CD4-positive, alpha-beta memory T cell (primary cell): Measurements from ENCODE around the gene SLC25A30. TPM values are rescaled to one million over a fixed set of nuclear protein-coding genes. Genes with fewer than 3 reads are reported as not detected.
"Not testable (repeated sequence)": the region's sequence is repeated elsewhere in the genome, so short reads cannot be mapped to it uniquely, and the experiment has no call there.

Source experiments
- CTCF ChIA-PET: fragments of 350-600 bp; sonication (Branson Sonifier 250); formaldehyde crosslinking; loops from one replicate; lab custom pipeline; 2021; ENCODE audit warnings: inconsistent platforms; ENCODE audit not compliant: partially characterized antibody; lab: Charles Lee
- POLR2A ChIA-PET: fragments of 350-600 bp; sonication (Branson Sonifier 250); formaldehyde crosslinking; loops from one replicate; lab custom pipeline; 2021; ENCODE audit not compliant: partially characterized antibody; lab: Charles Lee
- DNase-seq, 5 donors: peaks; one replicate each; pipeline versions ENCODE4 v3.0.0 to v3.0.0-alpha.2; 2020 to 2022; ENCODE audit warnings: mixed read lengths in 1 of 5
- H3K27ac ChIP-seq: one replicate; pipeline ENCODE4 v1.7.0; 2013; ENCODE audit warnings: low read depth, low read length
- H3K27me3 ChIP-seq: 2 replicates; pipeline ENCODE4 v1.7.0; 2013; ENCODE audit warnings: mild to moderate bottlenecking, low read length, moderate library complexity; ENCODE audit not compliant: insufficient read depth
- H3K36me3 ChIP-seq: 2 replicates; pipeline ENCODE4 v1.7.0; 2013; ENCODE audit warnings: mild to moderate bottlenecking, low read length, moderate library complexity; ENCODE audit not compliant: insufficient read depth
- H3K4me1 ChIP-seq: 2 replicates; pipeline ENCODE4 v1.7.0; 2013; ENCODE audit warnings: mild to moderate bottlenecking, low read length, moderate library complexity; ENCODE audit not compliant: insufficient read depth
- H3K4me3 ChIP-seq, 2 donors: one replicate each; pipeline ENCODE4 v1.7.0; 2013; ENCODE audit warnings: low read length in 2 of 2, mild to moderate bottlenecking in 1 of 2
- H3K9me3 ChIP-seq, 2 donors: one replicate each; pipeline ENCODE4 v1.7.0; 2013; ENCODE audit warnings: low read length in 2 of 2, control low read depth in 1 of 2; ENCODE audit not compliant: control insufficient read depth in 1 of 2
- H3K27ac Mint-ChIP-seq, 7 donors: one replicate each; pipeline ENCODE4 v1.8.0; 2020 to 2021; ENCODE audit warnings: mixed read lengths in 7 of 7, mild to moderate bottlenecking in 6 of 7, inconsistent platforms in 3 of 7, moderate library complexity in 3 of 7
- H3K27me3 Mint-ChIP-seq, 2 donors: one replicate each; pipeline ENCODE4 v1.8.0; 2020 to 2021; ENCODE audit warnings: mixed read lengths in 2 of 2
- H3K36me3 Mint-ChIP-seq, 2 donors: one replicate each; pipeline ENCODE4 v1.8.0; 2020 to 2021; ENCODE audit warnings: mixed read lengths in 2 of 2, inconsistent platforms in 1 of 2, mild to moderate bottlenecking in 1 of 2
- H3K4me1 Mint-ChIP-seq, 4 donors: one replicate each; pipeline ENCODE4 v1.8.0; 2020 to 2021; ENCODE audit warnings: mixed read lengths in 4 of 4, mild to moderate bottlenecking in 1 of 4
- H3K4me3 Mint-ChIP-seq, 8 donors: one replicate each; pipeline ENCODE4 v1.8.0; 2020 to 2021; ENCODE audit warnings: mixed read lengths in 8 of 8, mild to moderate bottlenecking in 7 of 8, moderate library complexity in 6 of 8, inconsistent platforms in 3 of 8
- H3K9me3 Mint-ChIP-seq, 8 donors: one replicate each; pipeline ENCODE4 v1.8.0; 2020 to 2021; ENCODE audit warnings: mixed read lengths in 8 of 8, mild to moderate bottlenecking in 5 of 8, inconsistent platforms in 3 of 8, moderate library complexity in 1 of 8
- intact Hi-C: fragments of 100-400 bp; cut with micrococcal nuclease; formaldehyde crosslinking; loops from one replicate; pipeline ENCODE4 v1.15.1; 2023
- polyA plus RNA-seq, 2 donors: library from polyadenylated mRNA; unstranded; fragments of 300-500 nt; fragmentation: Illumina TruSeq; gene quantifications; one replicate each; pipeline ENCODE4 v1.2.3, GENCODE V29; 2021
- total RNA-seq, 2 experiments: library from RNA; stranded (reverse); gene quantifications; one replicate each; pipeline ENCODE4 v1.2.3, GENCODE V29; 2021

SLC25A30 gene
- total and polyA plus RNA-seq, 4 experiments from 2014 or later, result 1.8 to 22.0 (median 11.7) TPM

DNA sequence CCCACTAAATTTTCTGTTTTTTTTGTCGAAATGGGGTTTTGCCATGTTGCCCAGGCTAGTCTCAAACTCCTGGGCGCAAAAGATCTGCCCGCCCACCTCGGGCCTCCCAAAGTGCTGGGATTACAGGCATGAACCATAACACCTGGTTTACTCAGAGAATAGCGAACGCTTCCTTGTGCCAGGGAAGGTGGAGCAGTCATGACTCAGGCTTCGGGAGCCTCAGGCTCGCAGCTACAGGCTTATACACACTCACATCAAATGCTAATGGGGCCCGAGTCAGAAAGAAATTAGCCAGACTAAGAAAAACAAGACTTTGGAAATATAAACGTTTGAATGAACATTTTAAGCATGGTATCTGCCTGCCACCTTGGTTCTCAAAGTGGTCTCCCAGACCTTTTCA lies 66.1 kb downstream of the SLC25A30 start:
- no peaks in the 10 kb centered on the region for H3K9me3 Mint-ChIP-seq
- H3K4me3 ChIP-seq, result no peak overlapping the region
- no peaks in the 10 kb centered on the region for H3K4me1 ChIP-seq
- H3K27ac Mint-ChIP-seq, result peak overlapping the region in 1 of 7 donors; percentile 6
- CTCF ChIA-PET, result interaction anchor here (0.6 to 1.3 kb wide), 4 partner anchors 11 to 34 kb away, joined by 3 to 4 read pairs (median 4); partner anchors contain the start of gene TPT1
- H3K36me3 Mint-ChIP-seq, result peaks cover 31 to 55% of the 10 kb centered on the region in 2 donors
- H3K27me3 ChIP-seq, result no peaks in the 10 kb centered on the region
- peaks cover 5 to 10% (median 7%) of the 10 kb centered on the region in 4 donors for H3K4me1 Mint-ChIP-seq
- intact Hi-C loops, result no loop called here
- peaks cover 32% of the 10 kb centered on the region for H3K36me3 ChIP-seq
- H3K27ac ChIP-seq, result no peak overlapping the region
- no peak for DNase-seq
- no peaks in the 10 kb centered on the region for H3K9me3 ChIP-seq
- no peaks in the 10 kb centered on the region for H3K27me3 Mint-ChIP-seq
- POLR2A ChIA-PET, result interaction anchor here (1.3 to 2.2 kb wide), 2 partner anchors 11 to 15 kb away, joined by 4 to 11 read pairs; partner anchors contain the start of gene TPT1
- no peak overlapping the region for H3K4me3 Mint-ChIP-seq

DNA sequence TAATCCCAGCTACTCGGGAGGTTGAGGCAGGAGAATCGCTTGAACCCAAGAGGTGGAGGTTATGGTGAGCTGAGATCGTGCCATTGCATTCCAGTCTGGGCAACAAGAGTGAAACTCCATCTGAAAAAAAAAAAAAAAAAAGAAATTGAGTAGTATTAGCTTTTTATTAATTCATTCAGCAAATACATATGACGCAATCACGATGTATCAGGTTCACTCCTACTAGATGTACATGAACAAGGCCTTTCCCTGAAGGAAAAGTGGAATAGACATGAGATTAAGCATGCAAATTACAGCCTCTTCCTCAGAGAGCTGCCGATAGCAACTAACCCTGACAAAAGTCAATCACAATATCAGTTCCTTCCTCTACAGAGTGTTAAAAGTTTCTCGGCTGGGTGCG lies 68.0 kb downstream of the SLC25A30 start:
- H3K4me3 ChIP-seq, result no peak overlapping the region
- no peak overlapping the region for H3K27ac ChIP-seq
- peaks cover 4 to 7% (median 4%) of the 10 kb centered on the region in 4 donors for H3K4me1 Mint-ChIP-seq
- POLR2A ChIA-PET, result interaction anchor here (2.1 to 2.2 kb wide), 2 partner anchors 9 to 17 kb away, joined by 5 to 11 read pairs; partner anchors contain the start of gene TPT1
- H3K36me3 Mint-ChIP-seq, result peaks cover 30 to 48% of the 10 kb centered on the region in 2 donors
- no peak for DNase-seq
- no peaks in the 10 kb centered on the region for H3K9me3 ChIP-seq
- no peaks in the 10 kb centered on the region for H3K4me1 ChIP-seq
- H3K36me3 ChIP-seq, result peaks cover 29% of the 10 kb centered on the region
- no peaks in the 10 kb centered on the region for H3K27me3 ChIP-seq
- no peaks in the 10 kb centered on the region for H3K9me3 Mint-ChIP-seq
- no peak overlapping the region for H3K27ac Mint-ChIP-seq
- CTCF ChIA-PET, result interaction anchor here (1.5 kb wide), 1 partner anchor 9 kb away, joined by 3 read pairs; the partner anchor contains the start of gene TPT1
- no peak overlapping the region for H3K4me3 Mint-ChIP-seq
- no peaks in the 10 kb centered on the region for H3K27me3 Mint-ChIP-seq
- intact Hi-C loops, result no loop called here

DNA sequence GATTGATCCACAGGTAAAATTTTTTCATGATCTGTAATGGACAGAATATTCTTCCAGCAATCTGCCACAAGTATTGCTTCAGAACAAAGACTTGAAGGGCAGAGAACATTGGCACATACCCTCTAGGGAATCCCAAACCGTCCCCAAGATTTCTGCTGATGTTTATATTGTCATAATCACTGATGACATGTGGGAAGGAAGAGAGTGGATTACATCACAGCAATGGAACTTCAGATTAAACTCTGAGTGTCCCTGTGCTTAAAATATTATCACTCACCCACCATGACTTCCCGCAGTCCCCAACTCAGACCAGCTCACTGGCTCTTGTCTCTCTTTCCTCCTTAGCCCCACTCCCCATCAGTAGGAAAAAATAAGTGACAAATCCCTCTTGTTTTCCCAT lies 68.7 kb downstream of the SLC25A30 start:
- Mint-ChIP-seq H3K9me3 (no peaks in the 10 kb centered on the region), H3K4me1 (peaks cover 4 to 7% (median 6%) of the 10 kb centered on the region in 4 donors), H3K27ac (peak overlapping the region in 3 of 7 donors; percentile 18 to 70 (median 41)), H3K27me3 (no peaks in the 10 kb centered on the region), H3K4me3 (no peak overlapping the region), H3K36me3 (peaks cover 33 to 49% of the 10 kb centered on the region in 2 donors)
- no peak overlapping the region for H3K4me3 ChIP-seq
- CTCF ChIA-PET, result interaction anchor here (1.5 kb wide), 1 partner anchor 8 kb away, joined by 3 read pairs; the partner anchor contains the start of gene TPT1
- no peaks in the 10 kb centered on the region for H3K27me3 ChIP-seq
- no peaks in the 10 kb centered on the region for H3K4me1 ChIP-seq
- no peaks in the 10 kb centered on the region for H3K9me3 ChIP-seq
- intact Hi-C loops, result no loop called here
- H3K27ac ChIP-seq, result no peak overlapping the region
- POLR2A ChIA-PET, result interaction anchor here (2.1 kb wide), 1 partner anchor 17 kb away, joined by 5 read pairs; no protein-coding TSS in a partner anchor
- H3K36me3 ChIP-seq, result peaks cover 30% of the 10 kb centered on the region
- no peak for DNase-seq

DNA sequence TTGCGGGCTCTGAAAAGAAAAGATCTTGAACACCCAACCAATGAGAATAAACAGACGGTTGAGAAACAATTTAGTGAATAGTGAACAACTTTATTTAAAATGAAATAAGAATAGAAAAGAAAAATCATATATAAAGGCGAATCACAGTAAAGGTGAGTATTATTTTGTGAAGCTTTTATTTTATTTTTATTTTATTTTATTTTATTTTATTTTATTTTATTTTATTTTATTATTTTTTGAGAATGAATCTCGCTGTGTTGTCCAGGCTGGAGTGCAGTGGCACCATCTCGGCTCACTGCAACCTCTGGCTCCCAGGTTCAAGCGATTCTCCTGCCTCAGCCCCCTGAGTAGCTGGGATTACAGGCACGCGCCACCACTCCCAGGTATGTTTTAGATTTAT lies 74.1 kb downstream of the SLC25A30 start:
- H3K4me3 ChIP-seq, H3K9me3 ChIP-seq, H3K9me3 Mint-ChIP-seq, DNase-seq, H3K27me3 Mint-ChIP-seq, H3K27me3 ChIP-seq, H3K27ac ChIP-seq: not testable (repeated sequence)
- Mint-ChIP-seq H3K4me1 (peaks cover 17 to 44% (median 27%) of the 10 kb centered on the region in 4 donors), H3K27ac (peak overlapping the region in 2 of 7 donors; percentile 47 to 68), H3K36me3 (peaks cover 25 to 49% of the 10 kb centered on the region in 2 donors), H3K4me3 (peak overlapping the region in 1 of 8 donors; percentile 30)
- H3K36me3 ChIP-seq, result peaks cover 15% of the 10 kb centered on the region
- CTCF ChIA-PET, result interaction anchor here (0.6 to 1.6 kb wide), 3 partner anchors 23 to 32 kb away, joined by 3 to 4 read pairs (median 3); no protein-coding TSS in a partner anchor
- peaks cover 26% of the 10 kb centered on the region for H3K4me1 ChIP-seq
- intact Hi-C loops, result loop anchor here (5.0 kb wide), 1 partner anchor 953 kb away; no protein-coding TSS in a partner anchor
- POLR2A ChIA-PET, result interaction anchor here (0.8 to 1.1 kb wide), 3 partner anchors 13 to 74 kb away, joined by 3 read pairs; partner anchors contain the start of gene SLC25A30

Other genes with a start within 250 kb of the SLC25A30 start
- gene KCTD4, start 217.3 kb downstream of the SLC25A30 start, total RNA-seq, result not detected
- gene KCTD4, start 217.3 kb downstream of the SLC25A30 start, polyA plus RNA-seq, result under 1 TPM in 1 of 2 donors, not detected in 1; 0.22 TPM
- gene TPT1, start 77.2 kb downstream of the SLC25A30 start, total RNA-seq, result over 10,000 TPM; 10,578 to 11,080 TPM
- 1,000 to 10,000 TPM; 2,372 to 3,792 TPM for gene TPT1, start 77.2 kb downstream of the SLC25A30 start, polyA plus RNA-seq
- gene COG3, start 46.6 kb upstream of the SLC25A30 start, total RNA-seq, result 10 to 100 TPM; 51.1 to 59.8 TPM
- gene COG3, start 46.6 kb upstream of the SLC25A30 start, polyA plus RNA-seq, result 10 to 100 TPM; 28.8 to 29.5 TPM
- gene ERICH6B, start 197.4 kb upstream of the SLC25A30 start, total RNA-seq, result not detected
- under 1 TPM in 1 of 2 donors, not detected in 1; 0.39 TPM for gene ERICH6B, start 197.4 kb upstream of the SLC25A30 start, polyA plus RNA-seq